PC-9 (cell line): ENCODE results near the gene ELANE.

ENCODE experiments used
- EZH2 ChIP-seq: fragments of 200-600 bp; sonication (generic); IDR thresholded peaks from 2 replicates; pipeline ENCODE4 v1.8.0; 2017; ENCODE audit warnings: antibody characterized with exemption, low read depth
- TF ChIP-seq, protein P1 (sequence below): fragments of 200-600 bp; sonication (generic); conservative IDR thresholded peaks from 2 replicates; pipeline ENCODE4 v1.6.1; 2017; ENCODE audit warnings: mixed run types, antibody characterized with exemption, mild to moderate bottlenecking, moderate library complexity

GRCh38 chr19:811506-812048, 40.5 kb upstream of the ELANE start:
- TF ChIP-seq, protein P1, sequence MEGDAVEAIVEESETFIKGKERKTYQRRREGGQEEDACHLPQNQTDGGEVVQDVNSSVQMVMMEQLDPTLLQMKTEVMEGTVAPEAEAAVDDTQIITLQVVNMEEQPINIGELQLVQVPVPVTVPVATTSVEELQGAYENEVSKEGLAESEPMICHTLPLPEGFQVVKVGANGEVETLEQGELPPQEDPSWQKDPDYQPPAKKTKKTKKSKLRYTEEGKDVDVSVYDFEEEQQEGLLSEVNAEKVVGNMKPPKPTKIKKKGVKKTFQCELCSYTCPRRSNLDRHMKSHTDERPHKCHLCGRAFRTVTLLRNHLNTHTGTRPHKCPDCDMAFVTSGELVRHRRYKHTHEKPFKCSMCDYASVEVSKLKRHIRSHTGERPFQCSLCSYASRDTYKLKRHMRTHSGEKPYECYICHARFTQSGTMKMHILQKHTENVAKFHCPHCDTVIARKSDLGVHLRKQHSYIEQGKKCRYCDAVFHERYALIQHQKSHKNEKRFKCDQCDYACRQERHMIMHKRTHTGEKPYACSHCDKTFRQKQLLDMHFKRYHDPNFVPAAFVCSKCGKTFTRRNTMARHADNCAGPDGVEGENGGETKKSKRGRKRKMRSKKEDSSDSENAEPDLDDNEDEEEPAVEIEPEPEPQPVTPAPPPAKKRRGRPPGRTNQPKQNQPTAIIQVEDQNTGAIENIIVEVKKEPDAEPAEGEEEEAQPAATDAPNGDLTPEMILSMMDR: no peak
- TF ChIP-seq EZH2: no peak
